GM18873 (cell line): ENCODE results near the gene ZC2HC1C.
"Not testable (repeated sequence)": the region's sequence is repeated elsewhere in the genome, so short reads cannot be mapped to it uniquely, and the experiment has no call there.

Source experiments
- ATAC-seq: cut with Tn5 transposase; IDR thresholded peaks from one replicate; pipeline ENCODE4 v1.9.1; 2021; ENCODE audit warnings: mild to moderate bottlenecking, moderate library complexity, moderate number of reproducible peaks; ENCODE audit not compliant: unreplicated experiment, low FRiP score

Gene ZC2HC1C

GRCh38 chr14:75053396-75054291, 15.8 kb upstream of the ZC2HC1C start:
- no peak for ATAC-seq

DNA sequence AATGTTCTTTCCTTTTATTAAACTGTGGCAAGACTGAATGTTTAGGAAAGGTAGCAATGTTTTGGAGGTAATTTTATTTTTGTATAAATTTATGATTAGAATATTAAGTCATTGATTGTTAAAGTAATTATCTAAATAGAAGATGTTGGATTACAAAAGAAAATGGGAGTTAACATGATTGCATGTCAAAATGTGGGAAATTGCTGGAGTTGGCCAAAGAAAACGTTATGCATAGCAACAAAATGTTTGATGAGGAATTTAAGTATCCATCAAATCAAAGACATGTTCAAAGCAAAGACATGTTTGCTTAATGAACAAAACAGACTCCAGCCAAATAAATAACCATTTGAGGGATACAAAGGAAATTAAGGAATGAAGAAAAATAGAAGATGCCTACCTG, 15.0 kb upstream of the ZC2HC1C start:
- ATAC-seq: no peak

DNA sequence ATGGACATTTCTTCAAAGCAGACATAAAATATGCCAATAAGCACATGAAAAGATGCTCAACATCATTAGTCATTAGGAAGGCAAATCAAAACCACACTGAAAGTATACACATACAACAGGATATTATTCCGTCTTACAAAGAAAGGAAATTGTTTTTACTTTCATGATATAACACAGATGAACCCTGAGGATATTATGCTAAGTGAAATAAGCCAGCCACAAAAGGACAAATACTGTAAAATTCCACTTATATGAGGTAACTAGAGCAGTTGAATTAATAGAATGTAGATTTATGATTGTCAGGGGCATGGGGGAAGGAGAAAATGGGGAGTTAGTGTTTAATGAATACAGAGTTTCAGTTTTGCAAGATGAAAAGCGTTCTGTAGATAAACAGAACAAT, 9.8 kb upstream of the ZC2HC1C start:
- no peak for ATAC-seq

DNA sequence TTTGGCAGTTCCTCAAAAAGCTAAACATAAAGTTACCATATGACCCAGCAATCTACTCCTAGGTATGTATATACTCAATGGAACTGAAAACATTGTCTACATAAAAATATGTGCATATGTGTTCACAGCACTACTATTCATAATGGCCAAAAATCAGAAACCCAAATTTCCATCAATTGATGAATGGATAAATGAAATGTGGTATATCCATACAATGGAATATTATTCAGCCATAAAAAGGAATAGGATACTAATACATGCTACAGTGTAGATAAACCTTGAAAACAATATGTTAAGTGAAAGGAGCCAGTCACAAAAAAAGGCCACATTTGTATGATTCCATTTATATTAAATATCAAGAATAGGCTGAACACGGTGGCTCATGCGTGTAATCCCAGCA, 9.0 kb upstream of the ZC2HC1C start:
- ATAC-seq: no peak

DNA sequence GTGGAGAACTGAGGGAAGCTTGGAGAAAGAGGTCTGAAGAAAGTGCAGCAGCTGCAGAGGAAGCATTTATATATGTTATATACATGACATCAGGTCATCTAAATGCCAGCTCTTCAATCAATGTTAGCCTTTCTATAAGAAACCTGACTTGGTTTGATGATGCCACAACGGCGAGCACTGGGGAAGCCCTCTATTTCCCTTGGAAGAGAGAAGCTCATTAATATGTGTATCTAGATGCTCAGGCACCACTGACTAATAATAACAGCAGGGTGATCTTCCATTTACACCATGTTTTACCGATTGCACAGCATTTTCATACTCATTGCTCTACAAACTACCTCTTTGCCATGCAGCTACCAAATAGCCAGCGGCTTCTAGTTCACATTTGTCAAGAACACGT, 6.4 kb upstream of the ZC2HC1C start:
- ATAC-seq: no peak

GRCh38 chr14:75063491-75064204, 5.8 kb upstream of the ZC2HC1C start, which contains the start of gene ACYP1:
Gene ACYP1 (minus strand): TSS chr14:75064024. CDS start chr14:75063553, 471 bp downstream.
- peak; percentile 85 for ATAC-seq

GRCh38 chr14:75064205-75064567, 5.3 kb upstream of the ZC2HC1C start:
- ATAC-seq: no peak

GRCh38 chr14:75066691-75067090, 2.8 kb upstream of the ZC2HC1C start:
- ATAC-seq: no peak

- no peak for ATAC-seq
These were observed 2.2 kb upstream of the ZC2HC1C start for GRCh38 chr14:75067212-75067611.

DNA sequence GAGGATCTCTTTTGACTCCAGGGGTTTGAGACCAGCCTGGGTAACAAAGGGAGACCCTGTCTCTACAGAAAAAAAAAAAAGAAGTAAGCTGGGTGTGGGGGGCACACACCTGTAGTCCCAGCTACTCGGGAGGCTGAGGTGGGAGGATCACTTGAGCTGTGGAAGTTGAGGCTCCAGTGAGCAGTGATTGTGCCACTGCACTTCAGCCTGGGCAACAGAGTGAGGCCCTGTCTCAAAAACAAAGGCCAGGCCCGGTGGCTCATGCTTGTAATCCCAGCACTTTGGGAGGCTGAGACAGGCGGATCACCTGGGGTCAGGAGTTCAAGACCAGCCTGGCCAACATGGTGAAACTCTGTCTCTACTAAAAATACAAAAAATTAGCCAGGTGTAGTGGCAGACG, 1.7 kb upstream of the ZC2HC1C start:
- ATAC-seq: not testable (repeated sequence)

- no peak for ATAC-seq
These were observed 934 bp upstream of the ZC2HC1C start for GRCh38 chr14:75068294-75069120.

GRCh38 chr14:75069811-75070145, 337 bp downstream of the ZC2HC1C start:
- no peak for ATAC-seq

- ATAC-seq: no peak
These were observed 942 bp downstream of the ZC2HC1C start for GRCh38 chr14:75070383-75070782.

DNA sequence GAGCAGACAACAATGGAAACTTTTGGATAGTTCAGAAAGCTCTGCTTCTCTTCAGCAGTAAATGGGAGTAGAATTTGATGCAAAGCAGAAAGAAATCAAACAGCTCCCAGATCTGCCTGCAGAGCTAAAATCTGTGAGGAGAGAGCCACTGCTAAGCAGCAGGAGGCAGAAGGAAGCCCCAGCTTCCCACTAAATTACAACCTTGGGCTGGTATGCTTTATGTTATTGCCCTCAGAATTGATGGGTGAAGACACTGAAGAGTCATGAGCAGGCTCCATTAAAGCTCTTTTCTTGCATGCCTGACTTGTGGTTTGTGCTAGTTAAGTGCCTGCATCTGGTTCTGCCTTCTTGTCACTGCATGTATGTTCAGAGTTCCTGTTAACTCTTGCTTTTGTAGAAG, 8.4 kb downstream of the ZC2HC1C start:
- ATAC-seq: no peak

- ATAC-seq: no peak
These were observed 10.1 kb downstream of the ZC2HC1C start for GRCh38 chr14:75079521-75079920.

DNA sequence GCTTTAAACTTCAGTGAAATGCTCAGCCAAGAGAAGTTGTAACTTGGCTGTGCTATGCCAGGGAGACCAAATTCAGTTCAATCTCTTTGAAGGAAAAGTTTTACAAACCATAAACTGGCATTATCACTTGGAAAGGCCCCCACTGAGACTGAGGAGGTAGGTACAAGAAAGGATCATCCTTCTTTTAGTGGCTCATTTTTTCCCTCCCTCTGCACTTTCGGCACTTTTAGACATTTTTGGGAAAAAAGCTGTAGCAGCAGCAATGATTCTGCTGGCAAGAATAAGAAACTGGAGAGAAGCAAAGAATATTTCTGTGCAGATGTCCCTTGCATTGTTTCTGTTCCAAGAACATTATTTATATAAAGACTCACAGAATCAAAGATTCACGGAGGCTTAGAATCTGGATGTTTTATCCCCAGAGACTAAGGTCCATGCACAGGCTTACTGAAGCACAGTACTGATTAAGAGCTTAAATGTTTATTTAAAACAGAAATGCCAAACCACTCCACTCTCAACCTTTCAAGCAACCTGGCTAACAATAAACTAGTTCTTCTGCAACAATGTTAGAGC, 12.3 kb downstream of the ZC2HC1C start:
- ATAC-seq: no peak

- no peak for ATAC-seq
These were observed 13.8 kb downstream of the ZC2HC1C start for GRCh38 chr14:75083271-75083670.

DNA sequence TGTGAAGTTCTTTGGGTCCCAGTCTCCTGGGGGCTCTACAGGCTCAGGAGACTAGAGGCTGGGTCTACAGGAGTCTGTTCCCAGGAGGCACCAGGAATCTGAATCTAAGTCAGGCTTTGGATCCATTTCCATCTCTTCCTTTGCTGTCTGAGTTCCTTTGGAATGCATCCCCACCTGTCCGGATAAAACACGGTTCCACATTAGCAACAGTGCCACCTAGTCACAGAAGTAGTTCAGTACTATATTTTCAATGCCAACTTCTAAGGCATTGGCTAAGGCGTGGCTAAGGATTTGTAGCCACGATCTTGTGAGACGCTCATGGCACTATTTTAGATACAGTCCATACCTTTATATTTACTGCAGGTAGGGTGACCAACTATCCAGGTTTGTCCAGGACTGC, 15.1 kb downstream of the ZC2HC1C start:
- ATAC-seq: no peak

DNA sequence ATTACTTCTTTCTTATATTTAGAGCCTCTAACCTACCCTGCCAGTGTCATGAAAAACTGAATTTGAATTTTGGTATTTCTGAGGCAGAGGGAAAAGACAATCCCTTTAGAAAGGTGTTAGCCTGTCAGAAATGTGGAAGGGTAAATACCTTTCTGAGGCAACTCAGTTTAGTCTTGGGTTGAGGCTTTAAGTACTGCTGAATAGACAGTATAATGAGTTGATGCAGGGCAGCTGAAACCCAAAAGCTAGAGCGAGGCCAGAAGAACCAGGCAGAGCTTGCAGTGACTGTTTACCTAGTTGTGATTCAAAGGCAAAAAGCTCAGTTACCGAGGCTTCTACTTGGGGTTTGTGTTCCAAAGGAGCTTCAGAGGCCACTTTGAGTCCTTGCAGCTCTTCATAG, 18.7 kb downstream of the ZC2HC1C start:
- no peak for ATAC-seq

DNA sequence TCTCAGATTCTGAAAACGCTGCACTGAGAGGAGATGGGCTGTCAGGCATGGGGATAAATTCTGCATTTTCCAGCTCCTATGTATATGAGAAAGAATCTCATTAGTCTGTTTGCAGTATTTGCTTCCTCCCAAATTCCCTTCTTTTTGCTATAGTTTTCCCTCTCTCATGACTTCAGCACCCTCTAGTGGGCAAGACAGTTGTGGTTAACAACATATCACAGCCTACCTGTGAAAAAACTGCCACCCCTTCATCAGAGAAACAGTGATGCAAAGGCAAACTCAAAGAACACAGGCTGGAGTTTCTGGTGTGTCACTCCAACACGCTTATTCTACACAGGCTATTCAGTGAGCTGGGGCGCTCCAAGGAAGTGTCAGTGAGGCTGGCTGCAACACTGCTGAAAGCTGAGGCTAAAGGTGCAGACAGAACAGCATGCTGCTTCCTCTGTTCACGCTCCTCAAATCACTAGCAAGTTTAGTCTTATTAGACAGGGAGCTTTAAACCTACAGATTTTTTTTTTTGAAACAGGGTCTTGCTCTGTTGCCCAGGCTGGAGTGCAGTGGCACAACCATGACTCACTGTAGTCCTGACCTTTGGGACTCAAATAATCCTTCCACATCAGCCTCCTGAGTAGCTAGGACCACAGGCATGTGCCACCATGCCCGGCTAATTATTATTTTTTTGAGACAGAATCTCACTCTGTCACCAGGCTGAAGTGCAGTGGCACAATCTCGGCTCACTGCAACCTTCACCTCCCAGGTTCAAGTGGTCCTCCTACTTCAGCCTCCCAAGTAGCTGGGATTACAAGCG, 19.3 kb downstream of the ZC2HC1C start:
- ATAC-seq: no peak
